Spleen (tissue), 7 donors: Measurements from ENCODE around the gene TBPL1.

Source experiments
- POLR2A ChIP-seq, 3 donors: fragments of 450-650 bp; IDR thresholded peaks; one replicate each; pipeline ENCODE4 v1.5.1; 2017; ENCODE audit warnings: antibody characterized with exemption in 3 of 3, mild to moderate bottlenecking in 1 of 3
- POLR2AphosphoS5 ChIP-seq, 3 donors: sonication (generic); formaldehyde crosslinking; IDR thresholded peaks; one replicate each; pipeline ENCODE4 v1.5.1; 2017; ENCODE audit warnings: antibody characterized with exemption in 3 of 3
- TF ChIP-seq, protein P1 (sequence below), 11 experiments: fragments of 200-600 bp in 7 of 11; fragments of 450-650 bp in 4 of 11; sonication (generic) in 4 of 11; IDR thresholded peaks in 8 of 11; conservative IDR thresholded peaks in 3 of 11; 1 replicate in 7 of 11; 2 replicates in 4 of 11; pipeline versions ENCODE4 v1.4.0 to v1.8.0; 2016 to 2021; ENCODE audit warnings: antibody characterized with exemption in 11 of 11, inconsistent platforms in 4 of 11, mild to moderate bottlenecking in 1 of 11
- donor health status: DM: no; HTN: no; CAD: no; lungs with moderate emphysema.
- donor health status: DM: no; HTN: no; CAD: no.
- donor health status: DM: no; HTN: no; CAD: no.

DNA sequence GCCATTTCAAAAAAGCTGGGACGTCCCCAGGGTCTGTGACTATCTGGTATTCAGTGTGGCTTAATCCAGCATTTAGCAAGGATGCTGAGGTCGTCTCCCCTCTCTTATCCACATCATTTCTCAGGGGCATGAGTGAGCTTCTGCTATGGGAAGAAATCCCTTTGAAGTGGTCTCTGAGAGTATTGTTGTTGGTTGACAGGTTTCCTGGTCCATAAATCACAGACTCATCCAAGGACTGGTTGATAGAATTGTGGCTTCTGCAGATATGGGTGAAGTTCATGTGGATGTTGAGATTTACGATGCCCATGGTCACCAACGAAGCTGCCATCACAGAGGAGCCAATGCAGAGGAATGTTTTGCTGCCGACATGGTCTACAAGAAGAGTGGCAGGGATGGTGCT, 75.4 kb downstream of the TBPL1 start:
- TF ChIP-seq, protein P1, sequence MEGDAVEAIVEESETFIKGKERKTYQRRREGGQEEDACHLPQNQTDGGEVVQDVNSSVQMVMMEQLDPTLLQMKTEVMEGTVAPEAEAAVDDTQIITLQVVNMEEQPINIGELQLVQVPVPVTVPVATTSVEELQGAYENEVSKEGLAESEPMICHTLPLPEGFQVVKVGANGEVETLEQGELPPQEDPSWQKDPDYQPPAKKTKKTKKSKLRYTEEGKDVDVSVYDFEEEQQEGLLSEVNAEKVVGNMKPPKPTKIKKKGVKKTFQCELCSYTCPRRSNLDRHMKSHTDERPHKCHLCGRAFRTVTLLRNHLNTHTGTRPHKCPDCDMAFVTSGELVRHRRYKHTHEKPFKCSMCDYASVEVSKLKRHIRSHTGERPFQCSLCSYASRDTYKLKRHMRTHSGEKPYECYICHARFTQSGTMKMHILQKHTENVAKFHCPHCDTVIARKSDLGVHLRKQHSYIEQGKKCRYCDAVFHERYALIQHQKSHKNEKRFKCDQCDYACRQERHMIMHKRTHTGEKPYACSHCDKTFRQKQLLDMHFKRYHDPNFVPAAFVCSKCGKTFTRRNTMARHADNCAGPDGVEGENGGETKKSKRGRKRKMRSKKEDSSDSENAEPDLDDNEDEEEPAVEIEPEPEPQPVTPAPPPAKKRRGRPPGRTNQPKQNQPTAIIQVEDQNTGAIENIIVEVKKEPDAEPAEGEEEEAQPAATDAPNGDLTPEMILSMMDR (IDR thresholded peaks at IDR 0.05 in 8 of 11, conservative IDR thresholded peaks at IDR 0.05 in 3 of 11) = no peak
- TF ChIP-seq POLR2AphosphoS5 (IDR thresholded peaks at IDR 0.05) = no peak
- TF ChIP-seq POLR2A (IDR thresholded peaks at IDR 0.05) = no peak
